Measurements from ENCODE around the gene DGLUCY. TPM values are rescaled to one million over a fixed set of nuclear protein-coding genes. Genes with fewer than 3 reads are reported as not detected.

Gene DGLUCY
- total RNA-seq, 1 experiment from 2014 or later = 67.0 TPM

DNA sequence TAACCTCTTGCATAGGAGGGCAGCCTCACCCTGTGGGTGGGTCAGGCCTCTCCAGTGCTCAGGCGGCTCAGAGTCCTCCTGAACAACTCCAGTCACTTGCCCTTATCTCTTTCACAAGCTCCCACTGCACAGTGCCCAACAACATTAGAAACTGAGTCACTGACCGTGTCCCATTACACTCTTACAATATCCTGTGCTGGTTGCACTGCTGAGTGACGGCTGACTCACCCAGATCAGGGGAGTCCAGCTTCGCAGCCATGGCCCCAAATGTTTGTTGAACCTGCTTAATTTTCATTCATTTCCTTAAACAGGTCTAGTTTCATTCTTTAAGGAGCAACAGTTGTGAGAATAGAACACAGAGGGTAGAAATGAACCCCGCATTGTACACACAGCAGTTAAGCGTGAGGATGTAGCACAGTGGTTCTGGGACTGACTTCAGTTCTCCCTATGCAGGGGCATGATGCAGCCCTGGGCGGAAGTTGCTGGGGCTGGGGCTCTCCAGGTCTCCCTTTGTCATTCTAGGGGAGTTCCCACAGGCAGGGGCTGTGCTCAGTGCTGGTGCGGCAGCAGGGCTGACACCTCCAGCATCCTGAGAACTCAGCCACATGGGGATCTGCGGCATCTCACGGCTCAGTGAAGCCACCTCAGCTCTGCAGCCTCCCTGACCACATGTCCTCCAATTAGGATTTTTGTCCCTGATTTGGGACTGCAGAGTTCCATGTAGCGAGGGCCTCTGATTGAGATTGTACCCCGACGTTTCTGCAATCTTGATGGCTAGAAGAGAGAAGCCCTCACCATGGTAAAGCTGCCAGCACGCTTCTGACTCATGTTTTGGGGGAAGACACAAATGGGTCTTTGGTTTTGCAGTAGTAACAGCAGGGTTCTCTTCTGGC, 114.5 kb downstream of the DGLUCY start:
- TF ChIP-seq, protein P1, sequence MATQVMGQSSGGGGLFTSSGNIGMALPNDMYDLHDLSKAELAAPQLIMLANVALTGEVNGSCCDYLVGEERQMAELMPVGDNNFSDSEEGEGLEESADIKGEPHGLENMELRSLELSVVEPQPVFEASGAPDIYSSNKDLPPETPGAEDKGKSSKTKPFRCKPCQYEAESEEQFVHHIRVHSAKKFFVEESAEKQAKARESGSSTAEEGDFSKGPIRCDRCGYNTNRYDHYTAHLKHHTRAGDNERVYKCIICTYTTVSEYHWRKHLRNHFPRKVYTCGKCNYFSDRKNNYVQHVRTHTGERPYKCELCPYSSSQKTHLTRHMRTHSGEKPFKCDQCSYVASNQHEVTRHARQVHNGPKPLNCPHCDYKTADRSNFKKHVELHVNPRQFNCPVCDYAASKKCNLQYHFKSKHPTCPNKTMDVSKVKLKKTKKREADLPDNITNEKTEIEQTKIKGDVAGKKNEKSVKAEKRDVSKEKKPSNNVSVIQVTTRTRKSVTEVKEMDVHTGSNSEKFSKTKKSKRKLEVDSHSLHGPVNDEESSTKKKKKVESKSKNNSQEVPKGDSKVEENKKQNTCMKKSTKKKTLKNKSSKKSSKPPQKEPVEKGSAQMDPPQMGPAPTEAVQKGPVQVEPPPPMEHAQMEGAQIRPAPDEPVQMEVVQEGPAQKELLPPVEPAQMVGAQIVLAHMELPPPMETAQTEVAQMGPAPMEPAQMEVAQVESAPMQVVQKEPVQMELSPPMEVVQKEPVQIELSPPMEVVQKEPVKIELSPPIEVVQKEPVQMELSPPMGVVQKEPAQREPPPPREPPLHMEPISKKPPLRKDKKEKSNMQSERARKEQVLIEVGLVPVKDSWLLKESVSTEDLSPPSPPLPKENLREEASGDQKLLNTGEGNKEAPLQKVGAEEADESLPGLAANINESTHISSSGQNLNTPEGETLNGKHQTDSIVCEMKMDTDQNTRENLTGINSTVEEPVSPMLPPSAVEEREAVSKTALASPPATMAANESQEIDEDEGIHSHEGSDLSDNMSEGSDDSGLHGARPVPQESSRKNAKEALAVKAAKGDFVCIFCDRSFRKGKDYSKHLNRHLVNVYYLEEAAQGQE (IDR thresholded peaks at IDR 0.05; ENCODE audit: low read depth) = no peak
- TF ChIP-seq CEBPB (IDR thresholded peaks at IDR 0.05; ENCODE audit: low read depth) (no peak), TCF7L2 (IDR thresholded peaks at IDR 0.05; ENCODE audit: borderline replicate concordance, extremely low read depth, insufficient read depth, insufficient read length) (no peak), POLR2AphosphoS5 (IDR thresholded peaks at IDR 0.05; ENCODE audit: low read depth, low read length) (no peak), SIN3A (IDR thresholded peaks at IDR 0.05; ENCODE audit: low read depth) (no peak), EZH2phosphoT487 (IDR thresholded peaks at IDR 0.05; ENCODE audit: borderline replicate concordance) (no peak), SP1 (IDR thresholded peaks at IDR 0.05; ENCODE audit: low read depth) (no peak), RAD21 (IDR thresholded peaks at IDR 0.05; ENCODE audit: low read depth) (no peak), CBX3 (IDR thresholded peaks at IDR 0.05; ENCODE audit: low read depth) (no peak), SRF (IDR thresholded peaks at IDR 0.05; ENCODE audit: low read depth) (no peak), POLR2A (IDR thresholded peaks at IDR 0.05; ENCODE audit: borderline replicate concordance, extremely low read depth, insufficient read depth, insufficient read length) (no peak), ZNF274 (IDR thresholded peaks at IDR 0.05; ENCODE audit: low read depth, low read length) (no peak), EGR1 (IDR thresholded peaks at IDR 0.05; ENCODE audit: low read depth) (no peak), FOSL1 (IDR thresholded peaks at IDR 0.05; ENCODE audit: low read depth) (no peak), MAX (IDR thresholded peaks at IDR 0.05) (no peak)
- TF ChIP-seq, protein P2, sequence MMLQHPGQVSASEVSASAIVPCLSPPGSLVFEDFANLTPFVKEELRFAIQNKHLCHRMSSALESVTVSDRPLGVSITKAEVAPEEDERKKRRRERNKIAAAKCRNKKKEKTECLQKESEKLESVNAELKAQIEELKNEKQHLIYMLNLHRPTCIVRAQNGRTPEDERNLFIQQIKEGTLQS (IDR thresholded peaks at IDR 0.05) = no peak
- TF ChIP-seq, protein P3, sequence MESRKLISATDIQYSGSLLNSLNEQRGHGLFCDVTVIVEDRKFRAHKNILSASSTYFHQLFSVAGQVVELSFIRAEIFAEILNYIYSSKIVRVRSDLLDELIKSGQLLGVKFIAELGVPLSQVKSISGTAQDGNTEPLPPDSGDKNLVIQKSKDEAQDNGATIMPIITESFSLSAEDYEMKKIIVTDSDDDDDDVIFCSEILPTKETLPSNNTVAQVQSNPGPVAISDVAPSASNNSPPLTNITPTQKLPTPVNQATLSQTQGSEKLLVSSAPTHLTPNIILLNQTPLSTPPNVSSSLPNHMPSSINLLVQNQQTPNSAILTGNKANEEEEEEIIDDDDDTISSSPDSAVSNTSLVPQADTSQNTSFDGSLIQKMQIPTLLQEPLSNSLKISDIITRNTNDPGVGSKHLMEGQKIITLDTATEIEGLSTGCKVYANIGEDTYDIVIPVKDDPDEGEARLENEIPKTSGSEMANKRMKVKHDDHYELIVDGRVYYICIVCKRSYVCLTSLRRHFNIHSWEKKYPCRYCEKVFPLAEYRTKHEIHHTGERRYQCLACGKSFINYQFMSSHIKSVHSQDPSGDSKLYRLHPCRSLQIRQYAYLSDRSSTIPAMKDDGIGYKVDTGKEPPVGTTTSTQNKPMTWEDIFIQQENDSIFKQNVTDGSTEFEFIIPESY (IDR thresholded peaks at IDR 0.05; ENCODE audit: extremely low read depth, insufficient replicate concordance, low read length) = no peak
- DNase-seq (ENCODE audit: low read depth, low spot score) = no peak
- Histone ChIP-seq H3K9me2 (ENCODE audit: insufficient read depth) (no peaks in the 10 kb centered on the region), H3K27ac (ENCODE audit: low read depth, low read length) (no peak overlapping the region), H3K4me2 (ENCODE audit: low read length) (no peak overlapping the region), H3K9ac (ENCODE audit: low read length) (no peak overlapping the region), H3K27me3 (ENCODE audit: insufficient read depth, low read length) (no peaks in the 10 kb centered on the region), H3K4me1 (ENCODE audit: control insufficient read depth in 1 of 2, insufficient read depth in 2 of 2, low read length in 2 of 2) (no peaks in the 10 kb centered on the region), H4K20me1 (ENCODE audit: insufficient read depth) (no peaks in the 10 kb centered on the region), H3K9me3 (ENCODE audit: control insufficient read depth in 1 of 2, insufficient read depth in 1 of 2, low read depth in 1 of 2, low read length in 2 of 2) (no peaks in the 10 kb centered on the region), H3K36me3 (ENCODE audit: control insufficient read depth in 1 of 2, insufficient read depth in 2 of 2, low read length in 2 of 2) (peaks cover 0 to 4% of the 10 kb centered on the region in 2 experiments; a peak in 1 of 4 replicates), H2AFZ (ENCODE audit: low read depth, low read length, poor library complexity, severe bottlenecking) (no peak overlapping the region), H3K79me2 (ENCODE audit: insufficient read depth, low read length) (no peaks in the 10 kb centered on the region), H3K4me3 (replicated peaks in 1 of 2; ENCODE audit: low read depth in 1 of 2, low read length in 2 of 2) (no peak overlapping the region)
- ChIA-PET POLR2A (no interaction called here), RAD21 (ENCODE audit: low non-redundant PET in 1 of 2, low total read pairs in 2 of 2, uncharacterized antibody in 2 of 2, unreplicated experiment in 2 of 2) (no interaction called here), CTCF (no interaction called here)
- ATAC-seq = no peak
- no TSS peak for BruUV-seq (replicated peaks)
- intact Hi-C loops (cut with micrococcal nuclease) = no loop called here
